Kidney (tissue), 14 donors: ENCODE measurements around the gene ACAT2. TPM values are rescaled to one million over a fixed set of nuclear protein-coding genes. Genes with fewer than 3 reads are reported as not detected.

Experiments used
- DNase-seq, 5 donors: peaks; one replicate each; pipeline ENCODE4 v3.0.0-alpha.2; 2013 to 2020
- FAIRE-seq: peaks from 2 replicates; lab custom pipeline; 2012; peaks lifted over from hg19 to GRCh38; lab: Jason Lieb, UNC
- H3K27ac ChIP-seq, 2 donors: one replicate each; pipeline ENCODE4 v1.7.0; 2013; ENCODE audit warnings: low read depth in 2 of 2, low read length in 2 of 2, inconsistent platforms in 1 of 2
- H3K27me3 ChIP-seq: one replicate; pipeline ENCODE4 v1.7.1; 2013; ENCODE audit warnings: low read length, inconsistent platforms; ENCODE audit not compliant: control insufficient read depth, insufficient read depth
- H3K36me3 ChIP-seq, 3 donors: one replicate each; pipeline versions ENCODE4 v1.7.0 to v1.7.1; 2013; ENCODE audit warnings: low read length in 3 of 3, control low read depth in 1 of 3, inconsistent platforms in 1 of 3; ENCODE audit not compliant: insufficient read depth in 3 of 3, control insufficient read depth in 2 of 3
- H3K4me1 ChIP-seq, 3 donors: one replicate each; pipeline versions ENCODE4 v1.7.0 to v1.7.1; 2013; ENCODE audit warnings: low read length in 3 of 3, inconsistent platforms in 1 of 3, low read depth in 1 of 3; ENCODE audit not compliant: control insufficient read depth in 2 of 3, insufficient read depth in 2 of 3
- H3K4me3 ChIP-seq, 3 donors: one replicate each; pipeline versions ENCODE4 v1.7.0 to v1.8.1; 2013; ENCODE audit warnings: low read length in 3 of 3, control low read depth in 1 of 3, inconsistent platforms in 1 of 3
- H3K9ac ChIP-seq, 3 donors: one replicate each; pipeline versions ENCODE4 v1.7.0 to v1.7.1; 2013; ENCODE audit warnings: low read length in 3 of 3, control low read depth in 1 of 3, inconsistent platforms in 1 of 3
- H3K9me3 ChIP-seq, 3 donors: one replicate each; pipeline versions ENCODE4 v1.7.0 to v1.7.1; 2013; ENCODE audit warnings: low read length in 3 of 3, control low read depth in 1 of 3, inconsistent platforms in 1 of 3; ENCODE audit not compliant: control insufficient read depth in 2 of 3, insufficient read depth in 1 of 3
- intact Hi-C: fragments of 100-400 bp; cut with DNase I; formaldehyde crosslinking; loops from one replicate; pipeline ENCODE4 v1.11.1; 2022
- polyA plus RNA-seq: library from polyadenylated mRNA; stranded (reverse); fragments of 350-450 nt; fragmentation: Illumina TruSeq; extraction: RNeasy Lipid Tissue Mini Kit (QIAGEN cat#74804); gene quantifications from one replicate; pipeline ENCODE4 v1.2.3, GENCODE V29; 2014; ENCODE audit warnings: low read depth, low replicate concordance; ENCODE audit not compliant: insufficient read depth
- total RNA-seq: library from RNA; stranded (reverse); fragmentation: NEBNext Ultra II Directional; extraction: Animal tissue kit (Norgen Biotek cat#: 25700); gene quantifications from one replicate; pipeline ENCODE4 v1.2.1, GENCODE V29; 2021
- TF ChIP-seq, protein P1 (sequence below): IDR thresholded peaks from 3 replicates; pipeline ENCODE4 v1.5.1; 2012; ENCODE audit warnings: mild to moderate bottlenecking, moderate library complexity, borderline replicate concordance; ENCODE audit not compliant: insufficient read depth; ENCODE audit errors: extremely low read depth
- donor health status: control.
- donor health status: control.
- donor health status: control.
- donor health status: control.
- donor health status: control.
- donor health status: DM: yes; HTN: yes; CAD: no.
- donor health status: Normal renal cell carcinoma (clear cell type).

The ACAT2 gene
- total and polyA plus RNA-seq, 2 donors from 2014 or later, result 20.4 to 30.5 TPM

DNA sequence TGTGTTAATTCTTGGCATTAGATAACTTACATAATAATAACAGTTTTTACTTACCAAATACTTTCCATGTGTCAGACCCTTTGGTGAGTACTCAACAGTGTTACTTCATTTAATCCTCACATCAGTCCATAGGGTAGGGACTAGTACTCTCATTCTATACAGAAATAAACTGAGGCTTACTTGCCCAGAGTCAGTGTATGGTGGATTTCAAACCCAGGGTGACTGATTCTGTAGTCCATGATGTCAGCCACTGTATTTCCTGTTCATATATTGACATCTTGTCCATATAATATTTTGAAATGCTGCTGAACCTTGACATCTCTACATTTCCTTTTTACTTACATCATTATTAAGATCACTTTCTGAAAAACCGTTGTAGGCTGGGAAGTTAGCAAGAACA is 35.7 kb downstream of the ACAT2 start:
- intact Hi-C loops, result no loop called here
- FAIRE-seq, result no peak
- Histone ChIP-seq H3K27me3 (no peaks in the 10 kb centered on the region), H3K27ac (no peak overlapping the region), H3K9ac (no peak overlapping the region), H3K4me3 (no peak overlapping the region), H3K9me3 (no peaks in the 10 kb centered on the region), H3K4me1 (no peaks in the 10 kb centered on the region), H3K36me3 (peaks cover 0 to 22% (median 17%) of the 10 kb centered on the region in 3 donors)
- no peak for DNase-seq
- TF ChIP-seq, protein P1, sequence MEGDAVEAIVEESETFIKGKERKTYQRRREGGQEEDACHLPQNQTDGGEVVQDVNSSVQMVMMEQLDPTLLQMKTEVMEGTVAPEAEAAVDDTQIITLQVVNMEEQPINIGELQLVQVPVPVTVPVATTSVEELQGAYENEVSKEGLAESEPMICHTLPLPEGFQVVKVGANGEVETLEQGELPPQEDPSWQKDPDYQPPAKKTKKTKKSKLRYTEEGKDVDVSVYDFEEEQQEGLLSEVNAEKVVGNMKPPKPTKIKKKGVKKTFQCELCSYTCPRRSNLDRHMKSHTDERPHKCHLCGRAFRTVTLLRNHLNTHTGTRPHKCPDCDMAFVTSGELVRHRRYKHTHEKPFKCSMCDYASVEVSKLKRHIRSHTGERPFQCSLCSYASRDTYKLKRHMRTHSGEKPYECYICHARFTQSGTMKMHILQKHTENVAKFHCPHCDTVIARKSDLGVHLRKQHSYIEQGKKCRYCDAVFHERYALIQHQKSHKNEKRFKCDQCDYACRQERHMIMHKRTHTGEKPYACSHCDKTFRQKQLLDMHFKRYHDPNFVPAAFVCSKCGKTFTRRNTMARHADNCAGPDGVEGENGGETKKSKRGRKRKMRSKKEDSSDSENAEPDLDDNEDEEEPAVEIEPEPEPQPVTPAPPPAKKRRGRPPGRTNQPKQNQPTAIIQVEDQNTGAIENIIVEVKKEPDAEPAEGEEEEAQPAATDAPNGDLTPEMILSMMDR, result no peak

GRCh38 chr6:159800141-159800865 is 38.5 kb downstream of the ACAT2 start, which contains the start of gene PNLDC1:
TSS of gene PNLDC1 (plus strand) at chr6:159800276. CDS start at chr6:159800308, 32 bp downstream.
- Histone ChIP-seq H3K27ac (no peak within 1 kb of the TSS), H3K27me3 (no peaks in the 10 kb centered on the region), H3K9me3 (no peaks in the 10 kb centered on the region), H3K4me3 (no peak within 1 kb of the TSS), H3K36me3 (peaks cover 0 to 21% (median 17%) of the 10 kb centered on the region in 3 donors), H3K9ac (no peak within 1 kb of the TSS), H3K4me1 (no peaks in the 10 kb centered on the region)
- intact Hi-C loops, result no loop called here
- TF ChIP-seq, protein P1, result no peak
- DNase-seq (no peak), FAIRE-seq (no peak)

GRCh38 chr6:159801935-159802334 is 40.1 kb downstream of the ACAT2 start:
- Histone ChIP-seq H3K4me1 (no peaks in the 10 kb centered on the region), H3K36me3 (peaks cover 0 to 21% (median 17%) of the 10 kb centered on the region in 3 donors), H3K27ac (no peak overlapping the region), H3K27me3 (no peaks in the 10 kb centered on the region), H3K9me3 (no peaks in the 10 kb centered on the region), H3K4me3 (no peak overlapping the region), H3K9ac (no peak overlapping the region)
- TF ChIP-seq, protein P1, result no peak
- intact Hi-C loops, result no loop called here
- DNase-seq (no peak), FAIRE-seq (no peak)
